Left ventricle myocardium inferior (tissue), 1 donor: ENCODE measurements around the gene FPGS. TPM values are rescaled to one million over a fixed set of nuclear protein-coding genes. Genes with fewer than 3 reads are reported as not detected.

Experiments
- DNase-seq: peaks from one replicate; pipeline ENCODE4 v3.0.0-alpha.2; 2020
- H3K27ac ChIP-seq: fragments of 200-600 bp; replicated peaks from 2 replicates; pipeline ENCODE4 v1.8.0; 2021
- H3K27me3 ChIP-seq: fragments of 200-600 bp; 2 replicates; pipeline ENCODE4 v1.8.0; 2021; ENCODE audit warnings: low read depth
- H3K36me3 ChIP-seq: fragments of 200-600 bp; 2 replicates; pipeline ENCODE4 v1.8.0; 2021
- H3K4me1 ChIP-seq: fragments of 200-600 bp; 2 replicates; pipeline ENCODE4 v1.8.0; 2021
- H3K4me3 ChIP-seq: fragments of 200-600 bp; 2 replicates; pipeline ENCODE4 v1.8.0; 2021; ENCODE audit warnings: mild to moderate bottlenecking, moderate library complexity
- H3K9me3 ChIP-seq: fragments of 200-600 bp; replicated peaks from 2 replicates; pipeline ENCODE4 v1.8.0; 2021
- intact Hi-C: fragments of 100-400 bp; cut with micrococcal nuclease; formaldehyde crosslinking; loops from one replicate; pipeline ENCODE4 v1.11.0; 2022
- total RNA-seq: library from RNA; stranded (reverse); fragmentation: NEBNext Ultra II Directional; extraction: Animal tissue kit (Norgen Biotek cat#: 25700); gene quantifications from one replicate; pipeline ENCODE4 v1.2.1, GENCODE V29; 2021
- TF ChIP-seq, protein P1 (sequence below): fragments of 200-600 bp; IDR thresholded peaks from 2 replicates; pipeline ENCODE4 v1.8.0; 2021; ENCODE audit warnings: antibody characterized with exemption, mild to moderate bottlenecking, borderline replicate concordance
- donor health status: DM: no; HTN: yes; CAD: no; lungs with severe emphysema.

The FPGS gene
- total RNA-seq, 1 donor from 2014 or later = 38.0 TPM

DNA sequence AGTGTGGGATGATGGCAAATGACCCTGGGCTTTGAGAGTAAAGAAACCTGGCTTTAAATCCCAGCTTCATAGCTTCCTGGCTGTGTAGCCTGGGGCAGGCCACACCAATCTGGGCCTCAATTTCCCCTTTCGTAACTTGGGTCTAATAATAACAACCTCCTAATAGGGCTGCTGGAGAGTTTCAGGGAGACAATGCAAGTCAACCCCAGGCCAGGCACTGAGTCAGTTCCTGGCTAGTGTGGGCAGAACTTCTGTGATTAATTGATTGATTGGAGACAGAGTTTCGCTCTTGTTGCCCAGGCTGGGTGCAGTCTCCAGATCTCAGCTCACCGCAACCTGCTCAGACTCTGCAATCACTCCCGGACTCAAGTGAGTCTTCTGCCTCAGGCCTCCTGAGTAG, 20.9 kb upstream of the FPGS start:
- TF ChIP-seq, protein P1, sequence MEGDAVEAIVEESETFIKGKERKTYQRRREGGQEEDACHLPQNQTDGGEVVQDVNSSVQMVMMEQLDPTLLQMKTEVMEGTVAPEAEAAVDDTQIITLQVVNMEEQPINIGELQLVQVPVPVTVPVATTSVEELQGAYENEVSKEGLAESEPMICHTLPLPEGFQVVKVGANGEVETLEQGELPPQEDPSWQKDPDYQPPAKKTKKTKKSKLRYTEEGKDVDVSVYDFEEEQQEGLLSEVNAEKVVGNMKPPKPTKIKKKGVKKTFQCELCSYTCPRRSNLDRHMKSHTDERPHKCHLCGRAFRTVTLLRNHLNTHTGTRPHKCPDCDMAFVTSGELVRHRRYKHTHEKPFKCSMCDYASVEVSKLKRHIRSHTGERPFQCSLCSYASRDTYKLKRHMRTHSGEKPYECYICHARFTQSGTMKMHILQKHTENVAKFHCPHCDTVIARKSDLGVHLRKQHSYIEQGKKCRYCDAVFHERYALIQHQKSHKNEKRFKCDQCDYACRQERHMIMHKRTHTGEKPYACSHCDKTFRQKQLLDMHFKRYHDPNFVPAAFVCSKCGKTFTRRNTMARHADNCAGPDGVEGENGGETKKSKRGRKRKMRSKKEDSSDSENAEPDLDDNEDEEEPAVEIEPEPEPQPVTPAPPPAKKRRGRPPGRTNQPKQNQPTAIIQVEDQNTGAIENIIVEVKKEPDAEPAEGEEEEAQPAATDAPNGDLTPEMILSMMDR = no peak
- Histone ChIP-seq H3K36me3 (no peaks in the 10 kb centered on the region), H3K9me3 (no peaks in the 10 kb centered on the region), H3K27me3 (no peaks in the 10 kb centered on the region), H3K27ac (no peak overlapping the region), H3K4me1 (peaks cover 64% of the 10 kb centered on the region), H3K4me3 (no peak overlapping the region)
- intact Hi-C loops = loop anchor here (5.0 kb wide), 1 partner anchor 45 kb away; the partner anchor contains the start of gene TOR2A
- DNase-seq = no peak

DNA sequence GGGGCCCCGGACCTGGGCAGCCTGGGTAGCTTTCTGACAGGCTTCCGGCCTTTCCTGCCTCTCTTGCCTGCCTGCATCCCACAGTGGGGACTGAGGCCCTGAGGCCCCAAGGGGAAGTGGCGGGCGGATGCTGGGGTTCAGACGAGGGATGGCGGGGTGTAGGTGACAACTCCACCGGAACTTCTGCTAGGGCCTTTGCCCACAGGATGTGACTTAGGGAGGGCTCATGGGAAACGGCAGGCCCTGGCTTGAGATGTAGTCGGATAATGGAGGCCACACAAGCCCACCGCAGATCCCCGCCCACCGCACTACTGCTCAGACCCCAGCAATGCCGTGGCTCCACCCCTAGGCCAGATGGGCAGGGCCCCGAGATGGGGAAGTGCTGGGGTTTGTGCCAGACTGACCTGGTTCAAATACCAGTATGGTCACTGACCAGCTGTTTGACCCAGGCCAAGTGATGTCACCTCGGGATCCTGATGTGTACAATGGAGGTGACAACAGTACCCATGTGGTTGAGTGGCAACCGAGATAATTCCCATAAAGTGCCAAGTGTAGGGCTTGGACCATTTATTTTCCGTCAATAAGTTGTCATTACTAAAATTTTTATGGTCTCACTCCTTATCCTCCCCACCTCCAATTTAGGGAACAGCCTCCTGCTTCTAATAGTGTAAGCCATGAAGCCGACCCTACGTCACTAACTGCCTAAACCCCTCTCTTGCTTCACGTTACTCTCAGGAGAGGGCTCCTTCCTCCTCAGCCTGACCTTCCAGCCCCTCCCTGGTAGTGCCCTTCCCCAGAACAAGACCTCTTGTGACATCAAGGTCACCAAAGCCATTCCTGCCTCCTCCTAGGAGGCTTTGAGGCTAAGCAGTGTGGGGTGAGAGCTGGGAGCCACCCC, 19.3 kb upstream of the FPGS start:
- TF ChIP-seq, protein P1 = no peak
- Histone ChIP-seq H3K27ac (peak overlapping the region; percentile 98), H3K9me3 (no peaks in the 10 kb centered on the region), H3K36me3 (peaks cover 15% of the 10 kb centered on the region), H3K27me3 (no peaks in the 10 kb centered on the region), H3K4me3 (no peak overlapping the region), H3K4me1 (peaks cover 68% of the 10 kb centered on the region)
- peak; percentile 51 for DNase-seq
- intact Hi-C loops = loop anchor here (5.0 kb wide), 1 partner anchor 46 kb away; the partner anchor contains the start of gene TOR2A

DNA sequence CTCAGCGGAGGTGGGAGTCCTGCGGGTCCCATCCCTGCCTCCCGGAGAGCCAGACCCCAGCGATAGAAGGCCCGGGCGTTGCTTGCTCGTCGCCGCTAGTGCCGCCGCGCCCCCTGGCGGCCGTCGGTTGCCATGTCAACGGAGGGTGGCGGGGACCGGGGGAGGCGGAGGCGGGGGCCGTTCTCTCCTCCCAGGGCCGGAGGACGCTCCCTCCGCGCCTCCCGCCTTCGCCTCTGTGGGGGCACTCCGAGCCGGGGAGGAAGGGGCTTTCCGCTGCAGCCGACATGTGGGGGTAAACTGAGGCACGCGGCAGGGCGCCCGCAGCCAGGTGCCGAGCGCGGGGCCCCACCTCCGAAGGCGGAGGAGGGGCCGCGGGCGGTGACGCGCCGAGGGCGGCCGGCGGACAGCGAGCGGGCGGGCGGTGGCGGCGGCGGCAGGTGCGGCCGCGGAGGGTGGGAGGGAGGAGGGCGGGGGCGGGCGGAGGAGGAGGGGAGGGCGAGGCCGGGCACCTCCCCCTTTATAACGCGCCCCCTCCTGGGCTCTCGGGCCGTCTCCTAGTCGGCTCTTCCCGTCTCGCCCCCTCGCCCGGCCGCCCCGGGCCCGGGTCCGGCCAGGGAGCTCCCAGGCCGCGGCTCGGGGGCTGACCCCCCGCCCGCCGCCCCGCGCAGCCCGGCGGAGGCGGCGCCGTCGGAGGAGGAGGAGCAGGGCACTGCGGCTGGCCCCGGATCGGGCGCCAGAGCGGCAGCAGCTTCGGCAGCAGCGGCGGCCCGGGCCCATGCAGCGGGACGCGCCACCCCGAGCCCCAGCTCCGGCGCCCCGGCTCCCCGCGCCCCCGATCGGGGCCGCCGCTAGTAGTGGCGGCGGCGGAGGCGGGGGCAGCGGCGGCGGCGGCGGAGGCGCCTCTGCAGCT, 17.4 kb upstream of the FPGS start:
- Histone ChIP-seq H3K9me3 (no peaks in the 10 kb centered on the region), H3K27ac (peak overlapping the region; percentile 98), H3K36me3 (peaks cover 34% of the 10 kb centered on the region), H3K27me3 (no peaks in the 10 kb centered on the region), H3K4me3 (peak overlapping the region; percentile 90), H3K4me1 (peaks cover 68% of the 10 kb centered on the region)
- peak; percentile 89 for DNase-seq
- TF ChIP-seq, protein P1 = peak; percentile 87
- intact Hi-C loops = loop anchor here (5.0 kb wide), 1 partner anchor 137 kb away; no protein-coding TSS in a partner anchor

DNA sequence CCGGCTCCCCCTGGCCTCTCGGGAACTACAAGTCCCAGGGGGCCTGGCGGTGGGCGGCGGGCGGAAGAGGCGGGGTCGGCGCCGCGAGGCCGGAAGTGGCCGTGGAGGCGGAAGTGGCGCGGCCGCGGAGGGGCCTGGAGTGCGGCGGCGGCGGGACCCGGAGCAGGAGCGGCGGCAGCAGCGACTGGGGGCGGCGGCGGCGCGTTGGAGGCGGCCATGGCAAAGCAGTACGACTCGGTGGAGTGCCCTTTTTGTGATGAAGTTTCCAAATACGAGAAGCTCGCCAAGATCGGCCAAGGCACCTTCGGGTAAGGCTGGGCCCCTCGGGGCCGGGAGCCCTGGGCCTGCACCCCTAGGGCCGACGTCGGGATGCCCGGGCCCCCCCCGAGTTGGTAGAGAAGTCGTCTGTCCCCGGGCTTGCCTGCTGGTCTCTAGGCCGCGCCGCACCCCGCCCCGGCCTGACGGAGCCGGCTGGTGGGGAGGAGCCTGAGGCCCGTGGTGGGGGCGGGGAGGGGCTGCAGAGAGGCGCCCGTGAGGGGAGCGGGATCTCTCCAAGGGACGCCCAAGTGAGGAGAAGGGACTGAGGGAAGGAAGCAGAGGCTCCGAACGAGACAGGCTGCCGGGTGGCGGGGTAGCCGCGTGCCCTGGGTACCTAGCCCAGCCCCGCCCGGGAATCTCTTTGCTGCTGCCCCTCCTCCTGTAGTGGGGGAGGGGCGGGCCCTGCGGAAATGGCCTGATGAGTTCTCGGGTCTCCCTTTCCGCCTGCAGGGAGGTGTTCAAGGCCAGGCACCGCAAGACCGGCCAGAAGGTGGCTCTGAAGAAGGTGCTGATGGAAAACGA, 16.5 kb upstream of the FPGS start, which contains the start of gene CDK9:
CDK9 (plus strand) TSS at position 102 of the 840 bp plus-strand sequence; CDS start at position 217, 115 bp downstream.
- no peaks in the 10 kb centered on the region for H3K27me3 ChIP-seq
- H3K4me3 ChIP-seq = peak within 1 kb of the TSS; percentile 90
- H3K36me3 ChIP-seq = peaks cover 43% of the 10 kb centered on the region
- H3K9me3 ChIP-seq = no peaks in the 10 kb centered on the region
- DNase-seq = peak; percentile 91
- H3K4me1 ChIP-seq = peaks cover 77% of the 10 kb centered on the region
- peak within 1 kb of the TSS; percentile 98 for H3K27ac ChIP-seq
- intact Hi-C loops = loop anchor here (5.0 kb wide), 1 partner anchor 136 kb away; no protein-coding TSS in a partner anchor
- TF ChIP-seq, protein P1 = no peak
